NCI-H2029 (cell line): ENCODE measurements around the gene CAPZB.

Experiments used
- DNase-seq: peaks from one replicate; lab custom pipeline; 2025; lab: John Stamatoyannopoulos, UW

Gene CAPZB

DNA sequence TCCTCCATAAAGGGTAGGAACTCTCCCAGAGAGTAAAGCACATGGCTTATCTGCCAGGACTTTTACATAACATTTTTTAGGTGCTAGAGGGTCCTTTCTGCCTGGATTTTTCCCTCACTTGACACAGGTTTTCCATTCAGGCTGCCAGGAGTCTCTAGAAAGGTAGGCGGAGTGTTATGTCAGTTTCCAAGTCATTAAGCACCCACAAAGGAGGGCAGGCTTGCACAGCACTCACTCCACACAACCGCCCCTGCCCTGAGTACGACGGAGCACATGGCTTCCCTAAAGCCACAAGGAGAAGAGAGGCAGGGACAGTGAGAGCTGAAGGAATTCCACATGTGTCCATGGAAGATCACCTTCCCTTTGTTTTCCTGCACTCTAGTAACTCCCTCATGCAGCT, 55.7 kb downstream of the CAPZB start:
- no peak for DNase-seq

DNA sequence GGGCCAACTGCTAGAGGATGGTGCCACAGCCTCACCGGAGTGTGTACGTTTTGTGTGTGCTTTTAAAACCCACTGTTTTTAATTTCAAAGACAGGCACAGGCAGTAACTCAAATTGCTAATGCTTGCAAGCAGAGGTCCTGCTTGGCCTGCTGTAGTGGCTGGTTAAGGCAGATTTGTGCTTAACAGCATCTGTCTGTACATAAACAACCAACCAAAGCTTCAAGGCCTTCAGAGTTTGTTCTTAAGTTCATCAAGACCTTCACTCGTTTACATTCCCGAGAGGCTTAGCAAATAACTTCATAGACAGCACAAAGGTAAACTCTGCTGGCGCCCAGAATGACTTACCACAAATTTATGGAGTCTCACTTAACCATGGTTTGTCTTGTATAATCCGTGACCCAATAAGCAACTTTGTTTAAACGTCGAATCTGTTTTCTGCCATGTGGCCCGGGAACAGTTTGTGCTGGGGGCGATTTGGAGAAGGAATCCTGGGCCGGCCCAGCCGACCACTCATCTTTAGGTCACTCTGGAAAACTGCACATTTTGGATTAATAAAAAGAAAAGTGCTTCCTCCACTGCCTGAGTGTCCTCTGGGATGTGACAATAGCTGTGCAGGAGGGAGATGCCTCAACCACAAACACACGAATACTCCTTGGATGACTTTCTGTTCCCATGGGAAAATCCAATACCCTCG, 58.1 kb downstream of the CAPZB start:
- DNase-seq = no peak

DNA sequence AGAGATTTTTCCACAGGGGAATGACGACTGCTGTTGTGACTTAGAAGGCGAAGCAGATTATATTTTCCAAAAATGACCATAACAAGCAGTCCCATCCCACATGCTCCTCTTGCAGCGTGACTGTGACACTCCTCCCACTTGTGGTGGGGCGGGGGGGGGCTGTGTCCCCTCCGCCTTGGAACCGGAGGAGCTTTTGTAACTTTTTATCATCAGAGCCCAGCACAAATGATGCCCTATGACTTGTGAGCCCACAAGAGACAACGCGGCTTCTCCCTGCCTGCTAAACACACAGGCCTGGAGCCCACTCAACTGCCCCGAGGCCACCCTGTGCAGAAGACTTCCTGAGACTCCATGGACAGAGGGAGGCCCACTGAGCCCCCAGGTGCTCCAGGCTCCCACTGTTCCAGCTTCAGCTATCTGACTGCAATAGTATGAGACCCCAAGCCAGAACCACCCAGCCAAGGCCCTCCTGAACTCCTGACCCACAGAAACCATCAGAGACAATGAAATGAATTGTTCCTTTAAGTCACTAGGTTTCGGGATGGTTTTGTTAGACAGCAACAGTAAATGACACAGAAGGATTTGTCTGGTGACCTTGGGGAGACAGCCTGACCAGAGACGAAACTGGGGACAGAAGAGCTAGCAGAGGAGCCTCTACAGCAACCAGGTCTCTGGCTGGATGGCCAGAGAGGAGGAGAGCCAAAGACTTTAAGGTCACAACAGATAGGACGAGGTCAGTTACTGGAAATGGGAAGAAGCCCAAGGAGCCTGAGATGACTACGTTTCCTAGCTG, 58.8 kb downstream of the CAPZB start:
- DNase-seq = no peak

DNA sequence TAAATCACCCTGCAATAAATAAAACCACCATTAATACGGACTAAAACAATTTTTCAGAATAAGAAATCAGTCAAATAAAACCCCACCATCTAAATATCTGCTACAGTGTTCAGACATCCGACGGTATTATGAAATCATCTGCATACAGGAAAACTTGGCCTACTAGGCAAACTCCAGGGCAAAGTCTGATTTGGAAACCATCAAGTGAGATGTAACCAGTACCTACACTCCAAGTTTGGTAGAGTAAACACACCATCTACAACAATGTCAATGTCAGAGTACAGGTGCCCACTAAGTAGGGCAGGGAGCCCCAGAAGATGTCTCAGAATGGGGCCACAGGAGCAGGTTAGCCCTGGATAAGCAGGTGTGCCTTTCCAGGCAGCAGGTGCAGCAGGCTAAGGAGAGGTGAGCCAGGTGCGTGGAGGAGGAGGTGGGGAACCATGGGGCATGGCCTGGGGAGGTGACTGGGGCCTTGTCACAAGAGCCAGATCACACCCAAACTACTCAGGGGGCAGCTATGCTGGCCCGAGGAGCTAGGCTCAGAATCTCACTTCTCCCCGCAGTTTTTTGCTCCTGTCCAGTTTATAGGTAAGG, 59.6 kb downstream of the CAPZB start:
- no peak for DNase-seq

DNA sequence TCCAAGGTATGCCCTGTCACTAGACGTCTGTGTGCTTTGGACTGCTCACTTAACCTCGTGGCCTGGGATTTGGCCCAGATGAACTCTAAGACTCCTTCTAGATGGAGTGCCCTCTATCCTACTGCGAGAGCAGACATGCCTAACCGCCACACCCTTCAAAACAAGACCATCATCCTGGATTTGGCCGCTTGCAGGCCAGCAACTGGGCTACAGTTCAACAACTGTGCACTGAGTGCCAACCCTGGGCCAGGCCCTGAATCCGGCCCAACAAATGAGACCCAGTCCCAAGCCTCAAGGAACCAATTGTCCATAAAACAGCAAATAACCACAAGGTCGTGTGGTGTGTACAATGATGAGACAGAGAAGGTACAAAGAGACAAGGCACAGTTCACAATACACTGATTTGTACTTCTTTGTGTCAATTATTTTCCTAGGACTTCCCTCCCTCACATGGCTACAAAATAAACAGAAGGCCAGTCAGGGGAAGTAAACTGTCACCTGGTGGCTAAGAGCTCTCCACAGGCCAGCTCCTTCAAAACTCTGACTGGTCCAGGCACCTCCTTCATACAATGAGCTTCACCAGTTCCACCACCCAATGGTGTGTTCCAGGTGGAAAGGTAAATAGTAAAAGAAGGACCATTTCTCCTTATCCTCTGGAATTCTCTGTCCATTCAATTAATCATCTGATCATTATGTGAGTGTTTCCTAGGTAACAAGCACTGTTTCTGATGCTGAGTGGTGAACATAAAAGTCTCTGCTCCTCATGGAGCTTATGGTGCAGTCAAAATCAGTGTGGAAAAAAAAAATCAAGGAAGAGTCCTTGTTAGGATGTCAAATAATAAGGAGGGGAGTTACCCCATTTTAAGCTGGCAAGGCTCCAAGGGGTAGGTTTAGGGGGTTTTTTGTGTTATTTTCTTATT, 60.4 kb downstream of the CAPZB start:
- peak; percentile 39 for DNase-seq

GRCh38 chr1:19423130-19423529, 62.2 kb downstream of the CAPZB start:
- no peak for DNase-seq

- no peak for DNase-seq
Observed at GRCh38 chr1:19421365-19421764, 64.0 kb downstream of the CAPZB start.

GRCh38 chr1:19420606-19421005, 64.7 kb downstream of the CAPZB start:
- DNase-seq = no peak

GRCh38 chr1:19419691-19420090, 65.6 kb downstream of the CAPZB start:
- no peak for DNase-seq

DNA sequence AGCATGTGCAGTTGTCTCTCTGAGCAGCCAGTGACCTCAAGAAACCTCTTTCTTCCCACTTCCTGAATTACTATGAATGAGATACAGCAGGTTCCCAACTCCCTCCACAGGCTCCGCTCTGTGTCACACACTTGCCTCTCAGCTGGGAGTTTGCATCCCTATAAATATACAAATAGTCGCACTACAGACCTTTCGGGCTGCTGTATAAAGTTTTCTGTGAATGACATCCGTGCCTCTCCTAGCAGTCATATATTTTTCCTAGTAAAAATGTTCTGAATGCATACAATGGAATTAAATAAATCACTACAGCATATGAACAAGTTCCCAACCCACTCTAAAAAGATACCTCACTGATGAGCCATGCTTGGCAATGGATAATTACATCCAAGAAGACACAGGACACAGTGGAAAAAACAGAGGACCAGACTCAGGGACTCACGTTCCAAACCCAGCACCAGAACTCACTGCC, 66.8 kb downstream of the CAPZB start:
- no peak for DNase-seq

GRCh38 chr1:19416921-19417470, 68.3 kb downstream of the CAPZB start:
- DNase-seq = no peak

DNA sequence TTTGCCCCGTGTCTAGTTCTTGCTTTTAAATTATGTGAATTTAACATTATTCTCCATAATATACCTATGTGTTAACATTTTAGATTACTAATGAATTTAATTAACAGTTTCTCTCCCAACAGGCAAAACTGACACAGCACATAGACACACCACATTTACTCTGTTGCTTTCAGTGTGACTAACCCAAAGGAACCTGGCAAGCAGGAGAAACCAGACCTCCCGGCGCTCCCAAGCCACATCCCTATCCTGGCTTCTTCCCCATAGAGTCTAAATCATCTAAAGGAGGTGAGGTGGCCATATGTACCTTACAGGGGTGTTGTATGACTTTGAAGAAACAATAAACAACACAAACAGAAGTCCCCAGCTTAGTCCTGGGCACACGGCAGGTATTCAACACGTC, 69.2 kb downstream of the CAPZB start:
- no peak for DNase-seq

GRCh38 chr1:19414515-19415121, 70.7 kb downstream of the CAPZB start:
- DNase-seq = no peak

- no peak for DNase-seq
Observed at GRCh38 chr1:19413999-19414398, 71.3 kb downstream of the CAPZB start.

DNA sequence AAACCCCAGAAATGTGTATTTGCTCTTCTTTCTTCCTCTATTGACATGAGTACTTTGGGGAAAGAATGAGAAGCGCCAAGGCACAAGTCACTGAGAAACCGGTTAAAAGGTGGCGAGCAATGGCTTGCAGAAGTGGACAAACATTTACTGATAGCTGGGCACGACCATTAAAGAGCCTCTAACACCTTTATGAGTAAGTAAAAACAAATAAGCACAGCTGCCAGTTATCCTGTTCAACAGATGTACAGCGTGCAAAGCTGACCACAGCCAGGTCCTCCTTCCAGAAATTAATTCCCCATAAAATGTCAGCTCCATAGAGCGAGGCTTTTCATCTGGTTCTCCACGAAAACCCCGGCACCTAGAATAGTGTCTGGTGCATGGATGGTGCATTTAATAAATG, 72.7 kb downstream of the CAPZB start:
- DNase-seq = peak; percentile 30

- no peak for DNase-seq
Observed at GRCh38 chr1:19411612-19412011, 73.7 kb downstream of the CAPZB start.

GRCh38 chr1:19410393-19410792, 74.9 kb downstream of the CAPZB start:
- no peak for DNase-seq

DNA sequence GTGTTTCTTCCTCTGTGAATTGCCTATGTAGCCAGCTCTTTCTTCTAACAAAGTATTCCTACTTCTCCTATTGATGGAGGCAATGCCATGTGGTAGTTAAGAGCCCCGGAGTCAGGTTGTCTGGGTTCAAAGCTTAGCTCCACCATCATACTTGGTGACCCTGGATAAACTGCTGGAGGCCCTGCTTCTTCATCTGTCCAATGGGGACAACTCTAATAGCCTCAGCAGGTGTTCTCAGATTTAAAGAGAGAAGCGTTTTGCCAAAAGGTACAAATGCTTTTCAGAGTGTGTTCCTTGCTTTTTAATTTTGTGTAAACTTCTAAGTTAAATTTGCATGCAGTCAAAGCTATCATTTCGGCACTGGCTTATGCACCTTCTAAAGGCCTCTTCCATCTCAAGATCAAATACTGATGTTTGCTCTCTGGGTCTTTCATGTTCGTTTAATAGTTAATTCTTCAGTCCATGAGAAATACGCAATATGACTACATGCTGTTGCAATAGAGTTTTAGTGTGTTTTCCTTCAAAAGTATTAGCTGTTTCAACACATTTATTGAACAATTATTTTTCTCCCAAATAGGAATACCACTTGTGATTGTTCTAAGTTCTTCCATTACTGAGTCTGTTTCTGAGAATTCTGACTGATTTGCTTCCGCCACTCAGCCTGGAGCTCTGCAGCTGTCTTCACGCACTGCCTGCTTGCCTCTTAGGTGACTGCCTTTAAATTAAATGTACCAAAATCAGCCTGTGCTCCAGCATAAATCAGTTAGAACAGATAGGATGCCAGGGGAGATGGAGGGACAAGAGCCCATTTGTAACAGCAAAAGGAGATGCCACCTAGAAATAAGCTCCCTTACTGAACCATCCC, 75.6 kb downstream of the CAPZB start:
- DNase-seq = no peak

GRCh38 chr1:19407494-19408096, 77.7 kb downstream of the CAPZB start:
- no peak for DNase-seq

DNA sequence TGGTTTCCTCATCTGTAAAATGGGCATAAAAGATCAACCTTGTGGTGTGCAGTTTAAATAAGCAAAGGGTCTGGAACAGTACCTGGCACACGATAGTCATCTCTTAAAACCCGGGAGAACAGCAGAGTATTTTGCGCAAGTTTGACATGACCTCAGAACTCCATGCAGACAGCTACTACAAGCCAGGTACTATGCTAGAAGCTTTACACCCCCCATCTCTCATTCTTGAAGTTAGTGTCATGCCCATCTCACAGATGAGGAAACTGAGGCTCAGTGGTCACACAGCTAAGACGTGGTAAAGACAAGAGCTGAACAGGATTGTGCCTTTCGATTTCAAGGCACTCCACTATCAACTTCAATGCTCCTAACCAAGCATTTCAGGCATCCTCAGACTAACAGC, 78.7 kb downstream of the CAPZB start:
- DNase-seq = no peak
